GM18507 (cell line): ENCODE data around the gene MANBA.
"Not testable (repeated sequence)": the region's sequence is repeated elsewhere in the genome, so short reads cannot be mapped to it uniquely, and the experiment has no call there.

ENCODE experiments used
- DNase-seq: peaks from one replicate; pipeline ENCODE4 v3.0.0; 2011; ENCODE audit warnings: low read depth; ENCODE audit not compliant: insufficient read length; ENCODE audit errors: extremely low spot score
- FAIRE-seq: peaks from 2 replicates; lab custom pipeline; 2011; peaks lifted over from hg19 to GRCh38; lab: Jason Lieb, UNC

MANBA gene

DNA sequence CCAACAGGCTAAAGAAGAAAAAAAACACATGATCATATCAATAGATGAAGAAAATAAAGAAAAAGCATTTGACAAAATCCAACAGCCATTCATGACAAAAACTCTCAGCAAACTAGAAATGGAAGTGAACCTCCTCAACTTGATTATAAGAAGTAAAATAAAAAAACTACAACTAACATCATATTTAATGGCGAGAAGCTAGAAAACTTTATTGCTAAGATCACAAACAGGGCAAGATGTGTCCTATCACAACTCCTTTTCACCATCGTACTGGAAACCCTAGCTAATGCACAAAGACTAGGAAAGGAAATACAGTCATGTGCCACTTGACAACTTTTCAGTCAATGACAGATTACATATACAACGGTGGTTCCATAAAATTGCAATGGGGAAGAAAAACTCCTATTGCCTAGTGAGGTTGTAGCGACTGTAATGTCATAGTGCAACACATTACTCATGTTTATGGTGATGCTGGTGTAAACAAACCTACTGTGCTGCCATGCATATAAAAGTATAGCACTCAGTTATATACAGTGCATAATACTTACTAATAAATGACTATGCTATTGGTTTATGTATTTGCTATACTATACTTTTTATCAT lies 12.1 kb upstream of the MANBA start:
- peak; percentile 54 for FAIRE-seq
- DNase-seq: no peak

DNA sequence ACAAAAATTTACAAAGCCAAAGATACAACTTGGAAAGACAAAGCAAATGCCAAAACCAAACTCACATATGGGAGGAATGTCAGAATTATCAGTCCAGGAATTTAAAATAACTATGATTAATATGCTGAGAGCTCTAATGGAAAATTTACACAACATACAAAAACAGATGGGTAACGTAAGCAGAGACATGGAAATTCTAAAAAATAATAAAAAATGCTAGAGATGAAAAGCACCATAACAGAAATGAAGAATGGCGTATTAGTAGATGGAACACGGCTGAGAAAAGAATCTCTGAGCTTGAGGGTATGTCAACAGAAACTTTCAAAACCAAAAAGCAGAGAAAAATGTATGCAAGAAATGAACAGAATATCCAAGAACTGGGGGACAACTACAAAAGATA lies 4.1 kb upstream of the MANBA start:
- FAIRE-seq (no peak), DNase-seq (no peak)

DNA sequence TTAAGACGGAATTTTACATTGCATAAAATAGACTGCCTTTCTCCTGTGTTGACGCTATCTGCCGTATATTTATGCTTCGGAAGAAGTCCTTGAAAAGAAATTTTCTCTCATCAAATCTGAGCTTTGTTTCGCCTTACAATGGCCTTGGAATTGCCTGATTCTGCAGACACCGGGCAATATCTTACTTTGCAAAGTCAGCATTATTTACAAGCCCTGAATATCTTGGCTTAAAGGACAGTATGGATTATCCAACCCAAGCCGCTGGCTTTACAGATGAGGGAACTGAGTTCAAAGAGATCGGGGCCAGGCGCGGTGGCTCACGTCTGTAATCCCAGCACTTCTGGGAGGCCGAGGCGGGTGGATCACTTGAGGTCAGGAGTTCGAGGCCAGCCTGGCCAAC lies 1.1 kb upstream of the MANBA start:
- DNase-seq: no peak
- FAIRE-seq: no peak

DNA sequence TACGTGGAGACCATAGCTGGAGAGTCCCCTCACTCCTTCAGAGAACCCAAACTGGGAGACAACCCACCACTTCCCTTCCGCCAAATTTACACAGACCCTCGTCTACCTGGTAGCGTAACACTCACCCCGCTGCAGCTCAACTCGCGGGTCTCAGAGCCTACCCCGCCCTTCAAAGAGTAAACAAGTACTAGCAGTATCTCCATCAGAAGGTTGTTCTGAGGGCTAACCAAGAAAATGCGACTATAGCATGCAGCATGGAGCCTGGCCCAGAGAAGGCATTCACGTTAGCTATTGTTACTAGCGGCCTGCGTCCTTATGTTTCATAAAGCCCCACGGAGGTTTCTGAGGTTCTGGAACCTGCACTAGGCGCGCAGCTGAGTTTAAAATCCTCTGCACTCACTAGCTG lies 531 bp upstream of the MANBA start:
- no peak for FAIRE-seq
- DNase-seq: no peak

DNA sequence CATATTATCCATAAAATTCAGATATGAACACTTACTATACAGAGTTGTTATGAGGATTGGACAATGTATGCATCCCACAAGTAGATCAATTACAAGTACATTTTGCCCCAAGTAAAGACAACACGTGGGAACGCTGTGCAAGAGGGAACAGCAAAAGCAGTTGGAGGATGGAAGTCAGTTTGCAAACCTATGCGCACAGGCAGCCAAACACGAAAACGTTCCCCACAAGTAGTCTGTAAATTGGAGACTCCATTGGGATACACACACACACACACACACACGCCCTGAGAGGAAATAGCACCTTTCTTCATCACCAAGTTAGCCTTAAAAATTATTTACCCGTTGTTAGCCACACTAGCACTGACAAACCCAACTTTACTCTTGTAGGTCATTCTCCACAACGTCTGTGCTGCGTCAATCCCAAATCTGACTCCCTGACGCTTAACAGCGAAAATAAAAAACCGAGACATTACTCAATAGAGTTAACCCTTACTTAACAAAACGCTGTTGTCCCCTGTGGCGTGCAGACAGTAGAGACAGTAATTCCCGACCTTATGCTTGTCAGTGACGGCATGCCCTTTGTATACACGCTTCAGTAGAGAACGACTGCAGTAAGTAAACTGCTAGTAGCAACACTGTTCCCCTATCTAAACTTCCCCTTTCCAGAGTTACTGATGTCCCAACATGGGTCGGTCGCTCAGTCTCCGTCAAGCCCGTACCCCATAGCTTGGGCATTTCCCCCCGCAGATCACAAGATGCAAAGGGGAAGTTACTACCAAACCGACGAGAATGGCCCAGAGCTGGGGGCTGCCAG lies 730 bp downstream of the MANBA start:
- DNase-seq: no peak

DNA sequence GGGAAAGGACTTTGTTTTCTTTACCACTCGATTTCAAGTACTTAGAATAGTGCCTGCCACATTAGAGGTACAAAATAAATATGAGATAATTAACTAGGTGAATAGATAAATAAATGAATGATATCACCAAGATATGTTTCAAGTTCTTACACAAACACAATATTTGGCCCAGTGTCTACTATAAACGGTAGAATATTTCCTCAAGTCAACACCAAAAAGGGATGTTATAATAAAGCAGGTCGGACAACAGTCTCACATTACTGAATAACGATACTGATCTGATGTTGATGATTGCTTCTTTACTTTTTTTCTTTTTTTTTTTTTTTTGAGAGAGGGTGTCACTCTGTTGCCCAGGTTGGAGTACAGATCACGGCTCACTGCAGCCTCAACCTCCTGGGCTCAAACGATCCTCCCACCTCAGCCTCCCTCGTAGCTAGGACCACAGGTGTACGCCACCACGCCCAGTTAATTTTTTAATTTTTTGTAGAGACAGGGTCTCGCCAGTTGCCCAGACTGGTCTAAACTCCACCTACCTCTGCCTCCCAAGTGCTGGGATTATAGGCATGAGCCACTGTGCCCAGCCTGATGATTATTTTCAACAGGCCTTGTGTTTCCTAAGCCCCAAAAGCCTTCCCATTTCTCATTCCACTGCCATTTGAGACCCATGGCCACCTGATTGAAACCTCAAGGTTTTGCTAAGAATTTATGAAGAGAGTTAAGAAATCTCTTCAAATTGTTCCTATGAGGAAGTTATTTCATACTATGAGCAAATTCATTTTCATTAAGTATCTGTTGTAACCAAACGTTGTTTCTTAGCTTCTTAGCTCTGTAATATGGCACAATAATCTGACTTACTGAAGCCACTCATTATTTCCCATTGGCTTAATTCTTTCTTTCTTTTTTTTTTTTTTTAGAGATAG lies 2.3 kb downstream of the MANBA start:
- DNase-seq: no peak
- no peak for FAIRE-seq

More for the DNA sequence above, 730 bp downstream of the MANBA start:
- peak; percentile 78 for FAIRE-seq

DNA sequence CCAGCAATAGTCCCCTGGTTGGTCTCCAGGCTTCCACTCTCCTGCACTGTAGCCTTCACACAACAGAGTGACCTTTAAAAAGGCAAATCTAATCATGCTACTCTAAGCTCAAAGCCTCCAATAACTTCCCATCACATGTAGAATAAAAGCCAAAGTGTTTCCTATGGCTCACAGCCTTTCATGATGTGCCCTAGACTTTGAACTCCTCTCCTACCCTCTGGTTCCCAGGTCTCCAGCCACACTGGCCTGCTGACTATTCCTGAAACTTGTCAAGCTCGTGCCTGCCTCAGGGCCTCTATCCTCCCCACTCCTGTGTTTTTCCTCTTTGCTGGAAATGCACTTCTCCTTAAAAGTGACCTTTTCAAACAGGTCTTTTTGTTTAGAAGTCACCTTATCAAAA lies 3.1 kb downstream of the MANBA start:
- FAIRE-seq (no peak), DNase-seq (no peak)

DNA sequence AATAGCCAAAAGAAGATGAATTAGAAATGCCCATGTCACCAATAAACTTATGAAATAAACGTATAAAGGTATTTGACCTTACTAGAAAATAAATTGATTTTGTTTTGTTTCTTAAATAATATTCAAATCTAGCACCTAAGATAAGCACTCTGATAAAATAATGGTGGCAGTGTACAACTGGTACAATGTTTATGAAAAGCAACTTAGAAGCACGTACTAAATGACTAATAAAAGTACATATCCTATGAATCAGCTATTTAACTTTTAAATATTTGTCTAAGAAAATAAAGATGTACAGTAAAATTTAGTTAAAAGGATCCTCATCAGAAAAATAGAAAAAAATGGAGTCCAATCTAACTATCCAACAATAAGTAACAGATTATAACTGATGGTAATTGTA lies 6.7 kb downstream of the MANBA start:
- DNase-seq (no peak), FAIRE-seq (no peak)

DNA sequence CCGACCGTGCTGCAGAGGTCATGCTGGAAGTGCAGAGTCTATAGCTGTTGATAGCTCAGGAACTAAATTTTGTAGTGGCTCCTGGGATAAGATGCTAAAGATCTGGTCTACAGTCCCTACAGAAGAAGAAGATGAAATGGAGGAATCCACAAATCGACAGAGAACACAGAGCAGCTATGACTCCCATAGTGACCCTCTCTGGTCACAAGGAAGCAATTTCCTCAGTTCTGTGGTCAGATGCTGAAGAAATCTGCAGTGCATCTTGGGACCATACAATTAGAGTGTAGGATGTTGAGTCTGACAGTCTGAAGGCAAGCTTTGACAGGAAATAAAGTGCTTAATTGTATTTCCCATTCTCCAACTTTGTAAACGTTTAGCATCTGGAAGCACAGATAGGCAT lies 8.8 kb downstream of the MANBA start:
- FAIRE-seq (no peak), DNase-seq (no peak)

DNA sequence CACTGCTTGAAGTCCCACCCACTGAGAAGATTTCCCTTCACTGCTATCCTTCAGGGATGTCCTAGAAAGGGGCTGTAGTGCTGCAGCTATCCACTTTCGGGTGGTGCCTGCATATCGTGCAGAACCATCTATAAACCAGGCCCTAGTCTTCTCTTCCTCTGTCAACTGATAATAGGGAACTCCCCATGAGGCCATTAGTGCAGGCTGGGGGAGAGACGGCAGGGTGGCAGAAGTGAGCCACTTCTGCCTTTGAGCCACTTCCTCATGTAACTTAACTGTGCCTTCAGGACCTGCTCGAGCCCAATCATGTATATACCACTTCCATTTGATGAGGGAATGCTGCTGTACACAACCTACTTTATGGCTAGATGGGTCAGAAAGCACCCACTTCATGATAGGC lies 17.4 kb downstream of the MANBA start:
- FAIRE-seq: peak; percentile 39
- not testable (repeated sequence) for DNase-seq

DNA sequence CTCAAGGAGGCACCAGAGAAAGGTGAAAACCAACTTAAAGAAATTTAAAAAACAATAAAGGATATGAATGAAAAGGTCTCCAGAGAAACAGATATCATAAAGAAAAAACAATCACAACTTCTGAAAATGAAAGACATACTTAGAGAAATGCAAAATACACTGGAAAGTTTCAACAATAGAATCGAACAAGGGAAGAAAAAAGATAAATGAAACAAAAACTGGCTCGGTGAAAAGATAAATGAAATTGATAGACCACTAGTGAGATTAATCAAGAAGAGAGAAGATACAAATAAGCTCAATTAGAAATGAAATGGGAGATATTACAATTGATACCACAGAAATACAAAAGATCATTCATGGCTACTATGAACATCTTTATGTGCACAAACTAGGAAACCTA lies 22.0 kb downstream of the MANBA start:
- DNase-seq, FAIRE-seq: not testable (repeated sequence)

DNA sequence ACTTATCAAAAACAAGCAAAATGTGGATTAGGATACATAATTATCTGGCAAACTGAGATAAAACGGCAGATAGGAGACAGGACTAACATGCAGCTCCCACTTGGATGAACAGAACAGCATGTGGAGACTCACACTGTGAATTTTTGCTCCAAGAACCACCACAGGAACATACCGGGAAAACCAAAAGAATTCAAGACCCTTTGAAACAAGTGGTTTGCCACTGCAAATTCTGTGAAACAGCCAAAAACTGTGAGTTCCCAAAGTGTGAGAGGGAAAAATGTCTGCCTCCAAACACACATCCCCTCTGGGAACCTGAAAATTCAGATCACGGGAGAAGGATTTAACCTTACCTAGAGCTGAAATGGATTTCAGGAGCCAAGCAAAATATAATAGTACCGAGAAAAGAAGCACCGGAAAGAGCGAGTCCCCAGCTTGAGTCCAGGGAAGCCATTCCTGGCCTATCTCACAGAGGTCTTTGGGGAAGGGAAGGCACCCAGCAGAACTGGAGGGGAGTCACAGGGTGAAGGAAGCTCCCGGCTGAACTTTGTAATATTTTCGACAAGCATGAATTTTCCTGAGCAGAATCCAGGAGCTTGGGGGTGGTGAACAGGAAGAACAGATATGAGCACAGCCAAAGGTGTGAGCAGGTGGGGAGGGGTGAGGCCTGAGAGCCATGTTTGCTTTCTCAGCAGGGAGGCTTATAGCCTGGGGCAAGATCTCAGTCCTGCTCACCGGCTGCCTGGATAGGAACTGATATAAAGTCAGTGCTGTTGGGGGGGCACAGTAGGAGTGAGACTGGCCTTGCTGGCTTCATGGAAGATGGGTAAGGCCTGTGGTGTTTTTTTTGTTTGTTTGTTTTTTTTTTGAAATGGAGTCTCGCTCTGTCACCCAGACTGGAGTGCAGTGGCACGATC lies 23.9 kb downstream of the MANBA start:
- no peak for FAIRE-seq
- no peak for DNase-seq

DNA sequence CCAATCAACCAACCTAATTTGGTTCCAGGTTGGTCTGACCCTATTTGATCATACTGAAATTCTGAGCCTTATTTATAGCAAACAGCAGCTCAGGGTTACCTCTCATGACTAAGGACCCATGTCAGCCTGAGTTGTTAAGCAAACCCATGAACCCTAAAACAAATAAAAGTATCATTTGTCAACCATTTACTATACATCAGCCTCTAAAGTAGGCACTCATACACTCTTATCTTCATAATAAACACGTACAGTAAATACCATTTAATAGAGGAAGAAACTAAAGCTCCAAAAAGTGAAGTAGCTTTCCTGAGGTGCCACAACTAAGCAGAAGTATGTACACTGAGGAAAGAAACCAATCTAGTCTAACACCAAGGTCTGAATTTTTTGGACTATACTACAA lies 25.2 kb downstream of the MANBA start:
- FAIRE-seq (no peak), DNase-seq (no peak)

DNA sequence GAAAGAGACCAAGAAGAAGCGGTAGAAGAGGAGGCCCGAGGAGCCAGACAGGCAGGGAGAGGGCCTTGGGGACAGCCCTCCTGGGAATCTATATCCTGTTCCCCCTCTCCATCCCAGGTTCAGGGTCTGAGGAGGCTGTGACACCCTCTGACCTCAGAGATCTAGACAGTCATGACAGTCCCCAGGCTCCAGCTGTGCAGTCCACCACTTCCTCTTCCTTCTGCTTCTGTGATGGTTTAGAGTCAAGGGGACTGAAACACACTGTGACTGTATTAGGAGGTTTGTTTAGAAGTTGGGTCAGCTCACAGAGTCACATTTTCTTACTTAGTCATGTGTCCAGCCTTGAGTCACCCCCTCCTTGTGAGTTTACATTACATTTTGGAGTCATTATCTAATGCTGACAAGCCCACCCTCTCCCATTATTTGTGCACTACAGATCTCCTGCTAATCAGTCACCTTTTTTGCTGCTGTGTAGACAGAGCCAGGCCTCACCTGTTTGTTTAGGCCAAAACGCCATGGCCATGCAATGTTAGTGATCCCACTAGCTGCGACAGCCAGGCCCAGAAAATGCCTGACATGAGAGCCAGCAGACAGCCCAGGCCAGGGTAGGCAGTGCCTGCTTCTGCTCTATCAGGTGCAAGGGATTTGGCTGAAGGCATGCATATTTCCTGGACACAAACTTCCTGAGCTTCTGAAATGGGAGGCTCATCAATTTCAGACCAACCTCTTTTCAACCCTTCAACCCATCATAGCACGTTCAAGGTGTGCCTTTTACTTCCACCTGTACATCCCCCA lies 26.0 kb downstream of the MANBA start:
- FAIRE-seq: peak; percentile 36

DNA sequence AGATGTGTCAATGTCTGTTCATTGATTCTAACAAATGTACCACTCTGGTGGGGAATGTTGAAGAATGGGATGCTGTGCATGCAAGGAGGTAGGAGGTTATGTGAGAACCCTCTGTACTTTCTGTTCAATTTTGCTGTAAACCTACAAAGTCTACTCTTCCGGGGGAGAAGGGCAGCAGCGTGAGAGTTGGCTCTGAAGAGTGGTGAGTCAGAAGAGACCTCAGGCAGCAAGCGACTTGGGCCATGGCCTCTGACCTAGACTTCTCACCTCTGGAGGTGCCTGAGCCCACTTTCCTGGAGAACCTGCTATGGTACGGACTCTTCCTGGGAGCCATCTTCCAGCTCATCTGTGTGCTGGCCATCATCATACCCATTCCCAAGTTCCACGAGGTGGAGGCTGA lies 26.7 kb downstream of the MANBA start:
- FAIRE-seq (no peak), DNase-seq (no peak)

More for the DNA sequence above, 26.0 kb downstream of the MANBA start:
- DNase-seq: peak; percentile 17

DNA sequence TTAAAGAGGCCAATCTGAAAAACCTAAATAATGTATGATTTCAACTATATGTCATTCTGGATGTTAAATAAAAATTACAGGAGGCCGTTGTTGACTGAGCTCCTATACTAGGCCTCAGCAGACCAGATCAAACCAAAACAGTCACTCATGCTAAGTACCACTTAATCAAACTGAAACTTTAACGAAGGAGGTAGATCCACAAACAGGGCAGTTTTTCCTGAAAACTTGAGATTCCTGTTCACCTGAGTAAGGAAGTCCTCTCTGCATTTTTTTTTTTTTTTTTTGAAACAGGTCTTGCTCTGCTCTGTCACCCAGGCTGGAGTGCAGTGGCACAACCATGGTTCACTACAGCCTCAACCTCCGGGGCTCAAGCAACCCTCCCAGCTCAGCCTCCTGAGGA lies 27.7 kb downstream of the MANBA start:
- DNase-seq: no peak
- FAIRE-seq: no peak

DNA sequence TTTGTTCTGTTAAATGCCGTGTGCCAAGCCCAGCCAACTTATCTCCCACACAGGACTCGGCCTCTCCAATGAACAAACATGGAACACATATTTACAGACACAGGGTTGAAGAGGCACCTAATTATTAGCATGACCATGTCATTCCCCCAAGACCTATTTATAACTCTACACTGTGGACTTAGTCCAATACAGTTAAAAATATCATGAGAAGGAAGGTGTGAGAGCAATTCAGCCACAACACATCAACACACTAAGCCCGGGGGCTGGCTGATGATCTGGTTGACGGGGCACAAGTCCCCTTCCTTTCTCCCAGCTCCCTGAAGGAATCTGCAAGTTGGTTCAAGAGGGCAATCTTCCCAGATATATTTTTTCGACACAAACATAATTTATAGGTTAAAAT lies 28.1 kb downstream of the MANBA start:
- no peak for FAIRE-seq
- DNase-seq: no peak

DNA sequence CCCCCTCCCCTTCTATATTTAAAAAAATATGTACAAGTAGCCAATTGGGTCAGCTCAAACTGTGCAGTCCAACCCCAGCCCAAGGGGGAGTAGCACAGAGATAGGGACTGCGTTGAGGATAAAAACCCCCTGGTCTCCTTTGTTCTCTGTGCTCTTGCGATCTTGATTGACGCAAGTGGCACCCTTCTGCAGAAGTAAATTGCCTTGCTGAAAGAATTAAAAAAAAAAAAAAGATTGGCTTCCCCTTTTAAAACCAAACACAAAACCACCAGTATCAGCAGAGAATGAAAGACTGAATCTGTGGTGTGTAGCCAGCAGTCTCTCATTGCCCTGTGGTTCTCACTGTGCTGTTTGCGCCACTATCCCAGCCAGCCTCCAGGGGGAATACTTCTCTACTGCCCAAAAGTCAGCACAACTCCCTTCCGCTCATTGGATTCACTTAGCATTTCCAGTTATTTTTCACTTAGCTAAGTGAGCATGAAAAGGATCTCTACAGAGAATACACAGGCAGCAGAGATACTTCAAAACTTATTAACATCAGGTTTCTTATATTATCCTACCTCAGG lies 29.7 kb downstream of the MANBA start:
- FAIRE-seq: no peak
- no peak for DNase-seq
